OCI-LY1 (cell line): ENCODE data around the gene IP6K3.

Experiments used
- H2AFZ ChIP-seq: fragments of 200-600 bp; sonication (generic), shearing (Covaris generic); 2 replicates; pipeline ENCODE4 v1.6.0; 2014; ENCODE audit warnings: antibody characterized with exemption, mild to moderate bottlenecking, low read length
- H3F3A ChIP-seq: fragments of 200-600 bp; sonication (generic), shearing (Covaris generic); 2 replicates; pipeline ENCODE4 v1.6.0; 2014; ENCODE audit warnings: mild to moderate bottlenecking, antibody characterized with exemption, low read length, moderate library complexity; ENCODE audit not compliant: insufficient read depth
- H3K27ac ChIP-seq: fragments of 200-600 bp; sonication (generic); 2 replicates; pipeline ENCODE4 v1.5.1; 2014; ENCODE audit warnings: low read length, mixed run types, mild to moderate bottlenecking, low read depth; ENCODE audit not compliant: poor library complexity, severe bottlenecking
- H3K27me3 ChIP-seq: fragments of 200-600 bp; sonication (generic); 2 replicates; pipeline ENCODE4 v1.6.0; 2014; ENCODE audit warnings: antibody characterized with exemption, mild to moderate bottlenecking, low read length, moderate library complexity; ENCODE audit not compliant: insufficient read depth
- H3K36me3 ChIP-seq: fragments of 200-600 bp; sonication (generic); 2 replicates; pipeline ENCODE4 v1.6.1; 2014; ENCODE audit warnings: mild to moderate bottlenecking, antibody characterized with exemption, low read length, moderate library complexity, mixed read lengths; ENCODE audit not compliant: insufficient read depth
- H3K4me1 ChIP-seq: fragments of 200-600 bp; sonication (generic); 2 replicates; pipeline ENCODE4 v1.5.1; 2014; ENCODE audit warnings: mild to moderate bottlenecking, low read length, moderate library complexity; ENCODE audit not compliant: insufficient read depth, severe bottlenecking
- H3K4me2 ChIP-seq: fragments of 200-600 bp; sonication (generic), shearing (Covaris generic); 2 replicates; pipeline ENCODE4 v1.6.1; 2014; ENCODE audit warnings: low read length
- H3K4me3 ChIP-seq: fragments of 200-600 bp; sonication (generic); 2 replicates; pipeline ENCODE4 v1.5.1; 2014; ENCODE audit warnings: low read length, low read depth, mild to moderate bottlenecking, mixed read lengths; ENCODE audit not compliant: poor library complexity, severe bottlenecking
- H3K79me2 ChIP-seq: fragments of 200-600 bp; shearing (Covaris generic); 2 replicates; pipeline ENCODE4 v1.6.1; 2016; ENCODE audit warnings: mixed run types, low read length, mixed read lengths; ENCODE audit not compliant: insufficient read depth
- H3K9ac ChIP-seq: fragments of 200-600 bp; sonication (generic), shearing (Covaris generic); 2 replicates; pipeline ENCODE4 v1.6.1; 2014; ENCODE audit warnings: mild to moderate bottlenecking, low read length, mixed read lengths
- H3K9me2 ChIP-seq: fragments of 200-600 bp; sonication (generic), shearing (Covaris generic); 2 replicates; pipeline ENCODE4 v1.6.1; 2014; ENCODE audit warnings: low read depth, mild to moderate bottlenecking, low read length, mixed read lengths
- H3K9me3 ChIP-seq: fragments of 200-600 bp; shearing (Covaris generic); 2 replicates; pipeline ENCODE4 v1.6.1; 2014; ENCODE audit warnings: low read length, mixed read lengths
- H4K20me1 ChIP-seq: fragments of 200-600 bp; sonication (generic), shearing (Covaris generic); 2 replicates; pipeline ENCODE4 v1.6.0; 2016; ENCODE audit warnings: mild to moderate bottlenecking, low read length; ENCODE audit not compliant: insufficient read depth
- CTCF ChIP-seq: fragments of 200-600 bp; sonication (generic), shearing (Covaris generic); IDR thresholded peaks from 2 replicates; pipeline ENCODE4 v1.5.1; 2017; ENCODE audit warnings: mild to moderate bottlenecking, antibody characterized with exemption, low read length, moderate library complexity, mixed read lengths
- EZH2 ChIP-seq: fragments of 200-600 bp; sonication (generic), shearing (Covaris generic); IDR thresholded peaks from 2 replicates; pipeline ENCODE4 v1.8.0; 2017; ENCODE audit warnings: borderline replicate concordance, mixed run types, mild to moderate bottlenecking, antibody characterized with exemption, low read length, moderate library complexity, mixed read lengths

Gene IP6K3

GRCh38 chr6:33791620-33792019, 44.9 kb upstream of the IP6K3 start:
- H3K27me3 ChIP-seq: no peaks in the 10 kb centered on the region
- H3F3A ChIP-seq: no peaks in the 10 kb centered on the region
- no peaks in the 10 kb centered on the region for H3K9me3 ChIP-seq
- H3K4me3 ChIP-seq: no peak overlapping the region
- H3K27ac ChIP-seq: no peak overlapping the region
- no peaks in the 10 kb centered on the region for H3K79me2 ChIP-seq
- no peak overlapping the region for H2AFZ ChIP-seq
- H3K4me2 ChIP-seq: no peak overlapping the region
- H4K20me1 ChIP-seq: no peaks in the 10 kb centered on the region
- H3K9me2 ChIP-seq: no peaks in the 10 kb centered on the region
- no peak overlapping the region for H3K9ac ChIP-seq
- peaks cover 15% of the 10 kb centered on the region for H3K4me1 ChIP-seq
- TF ChIP-seq CTCF (no peak), EZH2 (no peak)
- H3K36me3 ChIP-seq: peaks cover 2% of the 10 kb centered on the region; the same call in 1 of the 2 replicates

DNA sequence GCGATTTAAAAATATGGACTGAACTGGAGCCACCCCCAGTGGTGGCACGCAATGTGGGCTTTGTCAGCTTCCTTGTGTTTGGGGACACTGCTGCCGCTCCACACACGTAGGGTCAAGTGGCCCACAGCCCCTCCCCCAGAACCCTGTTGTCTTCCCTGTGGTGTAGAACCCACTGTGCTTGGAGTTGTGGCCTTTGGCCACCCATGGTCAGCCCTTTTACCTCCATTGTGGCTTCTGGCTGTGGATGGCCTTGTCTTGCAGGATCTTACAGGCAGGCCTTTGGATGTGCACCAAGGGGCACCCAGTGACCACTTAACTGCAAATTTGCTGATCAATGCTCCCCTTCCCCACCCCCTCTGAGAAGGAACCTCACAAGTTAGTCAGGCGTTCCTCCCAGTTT, 44.2 kb upstream of the IP6K3 start:
- peaks cover 3% of the 10 kb centered on the region; the same call in 1 of the 2 replicates for H3K36me3 ChIP-seq
- peaks cover 22% of the 10 kb centered on the region for H3K4me1 ChIP-seq
- no peak overlapping the region for H3K27ac ChIP-seq
- no peak overlapping the region for H3K4me3 ChIP-seq
- no peaks in the 10 kb centered on the region for H3K79me2 ChIP-seq
- no peak for TF ChIP-seq CTCF
- no peak for TF ChIP-seq EZH2
- no peaks in the 10 kb centered on the region for H3K9me3 ChIP-seq
- no peak overlapping the region for H2AFZ ChIP-seq
- no peak overlapping the region for H3K9ac ChIP-seq
- H4K20me1 ChIP-seq: no peaks in the 10 kb centered on the region
- H3F3A ChIP-seq: no peaks in the 10 kb centered on the region
- no peak overlapping the region for H3K4me2 ChIP-seq
- no peaks in the 10 kb centered on the region for H3K9me2 ChIP-seq
- no peaks in the 10 kb centered on the region for H3K27me3 ChIP-seq

GRCh38 chr6:33790379-33790778, 43.7 kb upstream of the IP6K3 start:
- Histone ChIP-seq H3K27me3 (no peaks in the 10 kb centered on the region), H3K9ac (no peak overlapping the region), H3K9me2 (no peaks in the 10 kb centered on the region), H3K4me3 (no peak overlapping the region), H3K4me1 (peaks cover 27% of the 10 kb centered on the region), H3K27ac (no peak overlapping the region), H3K4me2 (no peak overlapping the region), H2AFZ (no peak overlapping the region), H3K79me2 (no peaks in the 10 kb centered on the region), H4K20me1 (no peaks in the 10 kb centered on the region), H3F3A (no peaks in the 10 kb centered on the region), H3K9me3 (no peaks in the 10 kb centered on the region), H3K36me3 (peaks cover 3% of the 10 kb centered on the region; the same call in 1 of the 2 replicates)
- TF ChIP-seq EZH2: no peak
- TF ChIP-seq CTCF: no peak
